Measurements from ENCODE around the gene CMIP. TPM values are rescaled to one million over a fixed set of nuclear protein-coding genes. Genes with fewer than 3 reads are reported as not detected.
A peak's percentile ranks its signal among the peaks of the same experiment; 100 is the strongest.
"Not testable (repeated sequence)": the region's sequence is repeated elsewhere in the genome, so short reads cannot be mapped to it uniquely, and the experiment has no call there.

CMIP gene
- total RNA-seq, 1 experiment from 2014 or later, result 63.7 TPM

DNA sequence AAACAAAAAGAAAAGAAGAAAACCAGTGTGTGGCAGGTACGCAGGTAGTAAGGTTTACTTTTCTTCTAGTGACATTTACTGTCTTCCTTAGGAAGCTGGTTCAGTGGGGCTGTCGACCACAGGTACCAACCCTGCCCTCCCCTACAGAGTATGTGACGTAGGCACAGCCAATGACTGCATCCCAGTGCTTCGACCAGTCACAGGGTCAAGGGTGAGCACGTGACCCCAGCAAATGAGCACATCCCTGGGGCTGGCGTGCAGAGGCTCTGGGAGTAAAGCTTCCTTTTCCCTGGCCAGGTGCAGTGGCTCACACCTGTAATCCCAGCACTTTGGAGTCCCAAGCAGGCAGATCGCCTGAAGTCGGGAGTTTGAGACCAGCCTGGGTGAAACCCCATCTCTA is 295.6 kb downstream of the CMIP start:
- Mint-ChIP-seq H3K36me3 (no peaks in the 10 kb centered on the region), H3K9me3 (no peaks in the 10 kb centered on the region), H3K4me3 (no peak overlapping the region), H3K27ac (no peak overlapping the region), H3K27me3 (ENCODE audit: low read depth) (peaks cover 14% of the 10 kb centered on the region), H3K4me1 (peaks cover 7% of the 10 kb centered on the region)
- CTCF ChIA-PET, result interaction anchor here (0.5 to 2.4 kb wide), 9 partner anchors 10 to 704 kb away, joined by 3 to 16 read pairs (median 4); partner anchors contain the start of gene ATMIN
- TF ChIP-seq CREB1 (CRISPR knock-in tag; IDR thresholded peaks at IDR 0.05) (no peak), NFYB (CRISPR knock-in tag; conservative IDR thresholded peaks at IDR 0.05; ENCODE audit: low read depth) (peak; percentile 53; the same call in 1 of the 2 replicates), RELA (CRISPR knock-in tag; IDR thresholded peaks at IDR 0.05; ENCODE audit: borderline replicate concordance) (no peak), CBFB (CRISPR knock-in tag; IDR thresholded peaks at IDR 0.05; ENCODE audit: low read depth) (no peak), GABPB1 (CRISPR knock-in tag; IDR thresholded peaks at IDR 0.05) (no peak), ZNF138 (CRISPR knock-in tag; conservative IDR thresholded peaks at IDR 0.05) (no peak), KAT7 (CRISPR knock-in tag; IDR thresholded peaks at IDR 0.05; ENCODE audit: borderline replicate concordance) (no peak), ZNF671 (CRISPR knock-in tag; IDR thresholded peaks at IDR 0.05) (no peak), USF2 (CRISPR knock-in tag; IDR thresholded peaks at IDR 0.05) (peak; percentile 90), ATF1 (CRISPR knock-in tag; IDR thresholded peaks at IDR 0.05) (no peak), ZNF317 (CRISPR knock-in tag; IDR thresholded peaks at IDR 0.05; ENCODE audit: borderline replicate concordance, low read depth) (no peak), TEAD1 (CRISPR knock-in tag; IDR thresholded peaks at IDR 0.05) (no peak), SMAD3 (CRISPR knock-in tag; IDR thresholded peaks at IDR 0.05; ENCODE audit: borderline replicate concordance) (no peak)
- TF ChIP-seq, protein P1, sequence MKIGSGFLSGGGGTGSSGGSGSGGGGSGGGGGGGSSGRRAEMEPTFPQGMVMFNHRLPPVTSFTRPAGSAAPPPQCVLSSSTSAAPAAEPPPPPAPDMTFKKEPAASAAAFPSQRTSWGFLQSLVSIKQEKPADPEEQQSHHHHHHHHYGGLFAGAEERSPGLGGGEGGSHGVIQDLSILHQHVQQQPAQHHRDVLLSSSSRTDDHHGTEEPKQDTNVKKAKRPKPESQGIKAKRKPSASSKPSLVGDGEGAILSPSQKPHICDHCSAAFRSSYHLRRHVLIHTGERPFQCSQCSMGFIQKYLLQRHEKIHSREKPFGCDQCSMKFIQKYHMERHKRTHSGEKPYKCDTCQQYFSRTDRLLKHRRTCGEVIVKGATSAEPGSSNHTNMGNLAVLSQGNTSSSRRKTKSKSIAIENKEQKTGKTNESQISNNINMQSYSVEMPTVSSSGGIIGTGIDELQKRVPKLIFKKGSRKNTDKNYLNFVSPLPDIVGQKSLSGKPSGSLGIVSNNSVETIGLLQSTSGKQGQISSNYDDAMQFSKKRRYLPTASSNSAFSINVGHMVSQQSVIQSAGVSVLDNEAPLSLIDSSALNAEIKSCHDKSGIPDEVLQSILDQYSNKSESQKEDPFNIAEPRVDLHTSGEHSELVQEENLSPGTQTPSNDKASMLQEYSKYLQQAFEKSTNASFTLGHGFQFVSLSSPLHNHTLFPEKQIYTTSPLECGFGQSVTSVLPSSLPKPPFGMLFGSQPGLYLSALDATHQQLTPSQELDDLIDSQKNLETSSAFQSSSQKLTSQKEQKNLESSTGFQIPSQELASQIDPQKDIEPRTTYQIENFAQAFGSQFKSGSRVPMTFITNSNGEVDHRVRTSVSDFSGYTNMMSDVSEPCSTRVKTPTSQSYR (CRISPR knock-in tag; IDR thresholded peaks at IDR 0.05), result no peak
- TF ChIP-seq, protein P2, sequence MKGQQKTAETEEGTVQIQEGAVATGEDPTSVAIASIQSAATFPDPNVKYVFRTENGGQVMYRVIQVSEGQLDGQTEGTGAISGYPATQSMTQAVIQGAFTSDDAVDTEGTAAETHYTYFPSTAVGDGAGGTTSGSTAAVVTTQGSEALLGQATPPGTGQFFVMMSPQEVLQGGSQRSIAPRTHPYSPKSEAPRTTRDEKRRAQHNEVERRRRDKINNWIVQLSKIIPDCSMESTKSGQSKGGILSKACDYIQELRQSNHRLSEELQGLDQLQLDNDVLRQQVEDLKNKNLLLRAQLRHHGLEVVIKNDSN (CRISPR knock-in tag; IDR thresholded peaks at IDR 0.05), result peak; percentile 89
- POLR2A ChIA-PET, result interaction anchor here (0.6 to 0.7 kb wide), 3 partner anchors 26 to 631 kb away, joined by 3 to 6 read pairs (median 4); no protein-coding TSS in a partner anchor
- ATAC-seq, result peak; percentile 83
- DNase-seq (ENCODE audit: low spot score), result peak; percentile 46

- H3K9me3 Mint-ChIP-seq; DNase-seq (ENCODE audit: low spot score); H3K4me3 Mint-ChIP-seq; H3K36me3 Mint-ChIP-seq; H3K27ac Mint-ChIP-seq; POLR2A ChIA-PET; ATAC-seq: not testable (repeated sequence)
- Mint-ChIP-seq H3K27me3 (ENCODE audit: low read depth) (peaks cover 14% of the 10 kb centered on the region), H3K4me1 (peaks cover 16% of the 10 kb centered on the region)
- CTCF ChIA-PET, result interaction anchor here (0.5 to 1.7 kb wide), 2 partner anchors 11 to 337 kb away, joined by 5 to 8 read pairs; no protein-coding TSS in a partner anchor
These were observed 296.8 kb downstream of the CMIP start for GRCh38 chr16:81741430-81741770.

DNA sequence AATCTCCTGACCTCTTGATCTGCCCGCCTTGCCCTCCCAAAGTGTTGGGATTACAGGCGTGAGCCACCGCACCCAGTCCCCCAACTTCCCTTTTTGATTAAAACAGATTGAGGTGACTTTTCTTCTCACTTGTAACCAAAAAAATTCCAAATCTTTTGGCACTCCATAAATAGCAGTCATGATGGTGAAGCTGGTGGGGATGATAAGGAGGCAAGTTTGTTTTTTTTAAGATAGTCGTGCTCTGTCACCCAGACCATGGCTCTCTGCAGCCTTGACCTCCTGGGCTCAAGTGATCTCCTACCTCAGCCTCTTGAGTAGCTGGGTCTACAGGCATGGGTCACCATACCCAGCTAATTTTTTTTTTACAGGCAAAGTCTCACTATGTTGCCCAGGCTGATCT is 299.8 kb downstream of the CMIP start:
- CTCF ChIA-PET, result no interaction called here
- Mint-ChIP-seq H3K9me3 (no peaks in the 10 kb centered on the region; the same call in 1 of the 2 replicates), H3K4me3 (no peak overlapping the region), H3K27me3 (ENCODE audit: low read depth) (peaks cover 14% of the 10 kb centered on the region), H3K27ac (no peak overlapping the region), H3K36me3 (no peaks in the 10 kb centered on the region), H3K4me1 (peaks cover 16% of the 10 kb centered on the region)
- POLR2A ChIA-PET, result no interaction called here
- ATAC-seq (no peak), DNase-seq (ENCODE audit: low spot score) (no peak)
- TF ChIP-seq ZNF121 (CRISPR knock-in tag; IDR thresholded peaks at IDR 0.05) (no peak), OVOL2 (CRISPR knock-in tag; IDR thresholded peaks at IDR 0.05; ENCODE audit: borderline replicate concordance) (no peak), STAT6 (CRISPR knock-in tag; conservative IDR thresholded peaks at IDR 0.05; ENCODE audit: low read depth) (no peak), SMAD4 (CRISPR knock-in tag; IDR thresholded peaks at IDR 0.05) (no peak), ATF2 (CRISPR knock-in tag; IDR thresholded peaks at IDR 0.05; ENCODE audit: borderline replicate concordance, low read depth) (no peak), HMGA2 (CRISPR knock-in tag; IDR thresholded peaks at IDR 0.05) (no peak), ESRRA (CRISPR knock-in tag; IDR thresholded peaks at IDR 0.05; ENCODE audit: borderline replicate concordance) (no peak), CREB1 (CRISPR knock-in tag; IDR thresholded peaks at IDR 0.05) (no peak), ZNF416 (CRISPR knock-in tag; IDR thresholded peaks at IDR 0.05) (no peak)
- TF ChIP-seq, protein P3, sequence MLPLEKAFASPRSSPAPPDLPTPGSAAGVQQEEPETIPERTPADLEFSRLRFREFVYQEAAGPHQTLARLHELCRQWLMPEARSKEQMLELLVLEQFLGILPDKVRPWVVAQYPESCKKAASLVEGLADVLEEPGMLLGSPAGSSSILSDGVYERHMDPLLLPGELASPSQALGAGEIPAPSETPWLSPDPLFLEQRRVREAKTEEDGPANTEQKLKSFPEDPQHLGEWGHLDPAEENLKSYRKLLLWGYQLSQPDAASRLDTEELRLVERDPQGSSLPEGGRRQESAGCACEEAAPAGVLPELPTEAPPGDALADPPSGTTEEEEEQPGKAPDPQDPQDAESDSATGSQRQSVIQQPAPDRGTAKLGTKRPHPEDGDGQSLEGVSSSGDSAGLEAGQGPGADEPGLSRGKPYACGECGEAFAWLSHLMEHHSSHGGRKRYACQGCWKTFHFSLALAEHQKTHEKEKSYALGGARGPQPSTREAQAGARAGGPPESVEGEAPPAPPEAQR (CRISPR knock-in tag; IDR thresholded peaks at IDR 0.05), result no peak

Measured in WTC11 (cell line).